ENCODE measurements around the gene PLA2G2F. TPM values are rescaled to one million over a fixed set of nuclear protein-coding genes. Genes with fewer than 3 reads are reported as not detected.
A peak's percentile ranks its signal among the peaks of the same experiment; 100 is the strongest.

Gene PLA2G2F
- total and polyA plus RNA-seq, 9 of the 15 experiments (the other 6 are each of a cell fraction or from before 2014, with no cell fraction given) = not detected

- Histone ChIP-seq H4K20me1 (replicated peaks; ENCODE audit: control insufficient read depth, insufficient read depth, low read length) (no peaks in the 10 kb centered on the region), H3K27ac (ENCODE audit: extremely low read depth, low read depth, low read length) (peak overlapping the region; percentile 95), H3K9me3 (replicated peaks; ENCODE audit: control insufficient read depth, insufficient read depth, low read depth, low read length) (peaks cover 7% of the 10 kb centered on the region), H3K36me3 (ENCODE audit: control insufficient read depth, insufficient read depth, low read length) (no peaks in the 10 kb centered on the region), H3K4me3 (no peak overlapping the region), H3K4me2 (ENCODE audit: insufficient read depth, low read length) (no peak overlapping the region), H3K9ac (ENCODE audit: insufficient read depth in 1 of 2, low read depth in 2 of 2, low read length in 2 of 2) (peak overlapping the region in 1 of 2 experiments; percentile 33; a peak in 1 of 4 replicates), H3K9me1 (ENCODE audit: control insufficient read depth, insufficient read depth, low read length) (no peaks in the 10 kb centered on the region), H3K4me1 (replicated peaks in 1 of 2; ENCODE audit: control insufficient read depth in 2 of 2, insufficient read depth in 2 of 2, low read length in 2 of 2) (peaks cover 49 to 51% of the 10 kb centered on the region in 2 experiments), H2AFZ (ENCODE audit: low read depth, low read length) (peak overlapping the region; percentile 20), H3K27me3 (ENCODE audit: control insufficient read depth in 2 of 2, insufficient read depth in 2 of 2, low read length in 2 of 2) (no peaks in the 10 kb centered on the region), H3K79me2 (ENCODE audit: control insufficient read depth, insufficient read depth, low read length) (peaks cover 25% of the 10 kb centered on the region)
- DNase-seq (ENCODE audit: extremely low read depth in 1 of 4, low spot score in 3 of 4) (no peak), FAIRE-seq (no peak), ATAC-seq (no peak)
- CTCF ChIA-PET (ENCODE audit: low intra/inter-chr PET ratio) = no interaction called here
- POLR2A ChIA-PET = interaction anchor here (0.6 to 3.7 kb wide), 3 partner anchors 9 to 310 kb away, joined by 3 to 15 read pairs (median 4); no protein-coding TSS in a partner anchor
- WGBS (ENCODE audit: insufficient coverage, low coverage, missing lambda C conversion rate) = 77% methylated on average over 12 of the region's 13 CpGs
- intact Hi-C loops (cut with micrococcal nuclease) (loop anchor here (2.0 kb wide), 1 partner anchor 19 kb away; no protein-coding TSS in a partner anchor), in situ Hi-C loops (cut with MboI) (no loop called here)
- BruUV-seq (replicated peaks) = no TSS peak
- TF ChIP-seq RNF219 (CRISPR knock-in tag; IDR thresholded peaks at IDR 0.05) (no peak), ZNF609 (CRISPR knock-in tag; IDR thresholded peaks at IDR 0.05; ENCODE audit: borderline replicate concordance) (peak; percentile 40; the same call in 1 of the 2 replicates), USF1 (CRISPR knock-in tag; IDR thresholded peaks at IDR 0.05) (peak; percentile 16; the same call in 1 of the 2 replicates), ELF4 (CRISPR knock-in tag; IDR thresholded peaks at IDR 0.05) (no peak), NFIC (IDR thresholded peaks at IDR 0.05) (no peak), TBP (optimal IDR thresholded peaks at IDR 0.05; ENCODE audit: low read depth, low read length) (peak; percentile 7), ZBTB33 (CRISPR knock-in tag; IDR thresholded peaks at IDR 0.05) (peak; percentile 86), MLLT1 (IDR thresholded peaks at IDR 0.05) (0 out of 4 replicates have a peak, but pooled peaks of 1 of the 2 experiments have one; percentile 30), BHLHE40 (IDR thresholded peaks at IDR 0.05; ENCODE audit: low read length) (0 out of 2 replicates have a peak, but pooled peaks have one; percentile 5)
Observed at GRCh38 chr1:20183616-20184271, 44.6 kb downstream of the PLA2G2F start.

Measured in K562 (cell line).